GM19025 (cell line): Measurements from ENCODE around the gene RGL1.

Experiments
- ATAC-seq: cut with Tn5 transposase; IDR thresholded peaks from one replicate; pipeline ENCODE4 v1.9.1; 2021; ENCODE audit warnings: mild to moderate bottlenecking, low read depth, moderate library complexity; ENCODE audit not compliant: unreplicated experiment

Gene RGL1

GRCh38 chr1:183884526-183884925, 79.6 kb downstream of the RGL1 start:
- no peak for ATAC-seq

- no peak for ATAC-seq
Observed at GRCh38 chr1:183885142-183885735, 80.3 kb downstream of the RGL1 start.

- ATAC-seq, result no peak
Observed at GRCh38 chr1:183886083-183886828, 81.3 kb downstream of the RGL1 start.

- no peak for ATAC-seq
Observed at GRCh38 chr1:183886853-183887252, 81.9 kb downstream of the RGL1 start.

- no peak for ATAC-seq
Observed at GRCh38 chr1:183887826-183888819, 83.2 kb downstream of the RGL1 start.

- ATAC-seq, result no peak
Observed at GRCh38 chr1:183889095-183889494, 84.2 kb downstream of the RGL1 start.

GRCh38 chr1:183891158-183891856, 86.4 kb downstream of the RGL1 start:
- peak; percentile 74 for ATAC-seq

GRCh38 chr1:183892351-183892793, 87.5 kb downstream of the RGL1 start:
- ATAC-seq, result no peak

GRCh38 chr1:183893561-183894289, 88.8 kb downstream of the RGL1 start:
- ATAC-seq, result no peak

- ATAC-seq, result no peak
Observed at GRCh38 chr1:183894290-183894565, 89.3 kb downstream of the RGL1 start.

GRCh38 chr1:183896466-183897048, 91.6 kb downstream of the RGL1 start:
- no peak for ATAC-seq

GRCh38 chr1:183898001-183898396, 93.1 kb downstream of the RGL1 start:
- ATAC-seq, result no peak

- no peak for ATAC-seq
Observed at GRCh38 chr1:183898610-183899009, 93.7 kb downstream of the RGL1 start.

- ATAC-seq, result no peak
Observed at GRCh38 chr1:183901748-183902330, 96.9 kb downstream of the RGL1 start.

GRCh38 chr1:183903101-183903500, 98.2 kb downstream of the RGL1 start:
- no peak for ATAC-seq

GRCh38 chr1:183905508-183906113, 100.7 kb downstream of the RGL1 start:
- ATAC-seq, result no peak

- no peak for ATAC-seq
Observed at GRCh38 chr1:183907070-183907469, 102.2 kb downstream of the RGL1 start.

GRCh38 chr1:183908079-183908478, 103.2 kb downstream of the RGL1 start:
- ATAC-seq, result no peak

GRCh38 chr1:183909672-183910071, 104.8 kb downstream of the RGL1 start:
- ATAC-seq, result no peak
